Neutrophil (primary cell): ENCODE measurements around the gene ERGIC2.
"Not testable (repeated sequence)": the region's sequence is repeated elsewhere in the genome, so short reads cannot be mapped to it uniquely, and the experiment has no call there.

ENCODE experiments used
- H3K27ac ChIP-seq: fragments of 200-600 bp; sonication (generic); 2 replicates; pipeline ENCODE4 v1.5.1; 2016; ENCODE audit warnings: mild to moderate bottlenecking, moderate library complexity
- H3K27me3 ChIP-seq: fragments of 200-600 bp; sonication (generic); 2 replicates; pipeline ENCODE4 v1.6.0; 2016; ENCODE audit warnings: mild to moderate bottlenecking
- H3K36me3 ChIP-seq: fragments of 200-600 bp; sonication (generic); 2 replicates; pipeline ENCODE4 v1.5.1; 2017
- H3K4me1 ChIP-seq, 2 experiments: fragments of 200-600 bp in 1 of 2; sonication (generic) in 1 of 2; 1 replicate in 1 of 2; 2 replicates in 1 of 2; pipeline versions ENCODE4 v1.5.1 to v1.6.1; 2013 to 2016; ENCODE audit warnings: low read depth in 1 of 2, low read length in 1 of 2, mild to moderate bottlenecking in 1 of 2, moderate library complexity in 1 of 2; ENCODE audit not compliant: control insufficient read depth in 1 of 2, insufficient read depth in 1 of 2
- H3K4me3 ChIP-seq, 2 experiments: fragments of 200-600 bp in 1 of 2; sonication (generic) in 1 of 2; 1 replicate in 1 of 2; 2 replicates in 1 of 2; pipeline ENCODE4 v1.5.1; 2013 to 2016; ENCODE audit warnings: low read depth in 1 of 2, low read length in 1 of 2, mild to moderate bottlenecking in 1 of 2, moderate library complexity in 1 of 2
- H3K9me3 ChIP-seq: fragments of 200-600 bp; sonication (generic); 2 replicates; pipeline ENCODE4 v1.5.1; 2016
- CTCF ChIP-seq: fragments of 200-600 bp; sonication (generic); IDR thresholded peaks from 2 replicates; pipeline ENCODE4 v1.5.1; 2016; ENCODE audit warnings: antibody characterized with exemption

Gene ERGIC2

GRCh38 chr12:29389295-29389919, 8.4 kb upstream of the ERGIC2 start:
- Histone ChIP-seq H3K27me3 (no peaks in the 10 kb centered on the region), H3K36me3 (no peaks in the 10 kb centered on the region), H3K4me1 (peaks cover 19 to 29% of the 10 kb centered on the region in 2 experiments), H3K9me3 (no peaks in the 10 kb centered on the region), H3K27ac (peak overlapping the region; percentile 89), H3K4me3 (no peak overlapping the region)
- TF ChIP-seq CTCF, result no peak

GRCh38 chr12:29386084-29386680, 5.2 kb upstream of the ERGIC2 start:
- not testable (repeated sequence) for H3K27ac ChIP-seq, H3K9me3 ChIP-seq, H3K27me3 ChIP-seq, H3K36me3 ChIP-seq, H3K4me3 ChIP-seq
- peaks cover 19 to 35% of the 10 kb centered on the region in 2 experiments for H3K4me1 ChIP-seq

GRCh38 chr12:29385194-29385593, 4.2 kb upstream of the ERGIC2 start:
- not testable (repeated sequence) for H3K4me3 ChIP-seq, H3K27ac ChIP-seq, H3K27me3 ChIP-seq, H3K9me3 ChIP-seq, H3K36me3 ChIP-seq
- peaks cover 13 to 27% of the 10 kb centered on the region in 2 experiments for H3K4me1 ChIP-seq

- no peaks in the 10 kb centered on the region for H3K27me3 ChIP-seq
- H3K27ac ChIP-seq, result peak overlapping the region; percentile 92
- peaks cover 19 to 25% of the 10 kb centered on the region in 2 experiments for H3K4me1 ChIP-seq
- H3K9me3 ChIP-seq, result no peaks in the 10 kb centered on the region
- no peak overlapping the region for H3K4me3 ChIP-seq
- peaks cover 10% of the 10 kb centered on the region for H3K36me3 ChIP-seq
- no peak for TF ChIP-seq CTCF
These were observed 1.3 kb upstream of the ERGIC2 start for GRCh38 chr12:29382251-29382650.

- no peak for TF ChIP-seq CTCF
- no peak overlapping the region for H3K27ac ChIP-seq
These were observed 4.9 kb downstream of the ERGIC2 start for GRCh38 chr12:29376118-29376517.

GRCh38 chr12:29374913-29375312, 6.1 kb downstream of the ERGIC2 start:
- no peak overlapping the region for H3K4me3 ChIP-seq
- H3K27me3 ChIP-seq, result no peaks in the 10 kb centered on the region
- H3K4me1 ChIP-seq, result peaks cover 7 to 9% of the 10 kb centered on the region in 2 experiments
- TF ChIP-seq CTCF, result no peak
- no peaks in the 10 kb centered on the region for H3K9me3 ChIP-seq
- no peak overlapping the region for H3K27ac ChIP-seq
- H3K36me3 ChIP-seq, result peaks cover 30% of the 10 kb centered on the region

More at GRCh38 chr12:29376118-29376517, 4.9 kb downstream of the ERGIC2 start:
- Histone ChIP-seq H3K4me1 (peaks cover 12 to 16% of the 10 kb centered on the region in 2 experiments), H3K4me3 (no peak overlapping the region), H3K9me3 (no peaks in the 10 kb centered on the region), H3K27me3 (no peaks in the 10 kb centered on the region), H3K36me3 (peaks cover 18% of the 10 kb centered on the region)
